Upper lobe of left lung (tissue), 6 donors: Measurements from ENCODE around the gene SYTL1. TPM values are rescaled to one million over a fixed set of nuclear protein-coding genes. Genes with fewer than 3 reads are reported as not detected.

ENCODE experiments used
- ATAC-seq, 2 donors: fragments of 200-7000 bp; cut with Tn5 transposase; one replicate each; pipeline ENCODE4 v1.9.1; 2022; ENCODE audit warnings: mild to moderate bottlenecking in 2 of 2, moderate library complexity in 2 of 2; ENCODE audit not compliant: low FRiP score in 2 of 2
- DNase-seq, 2 donors: peaks; one replicate each; pipeline ENCODE4 v3.0.0-alpha.2; 2019 to 2020
- H3K27ac ChIP-seq, 4 donors: fragments of 200-600 bp; sonication (generic); one replicate each; pipeline ENCODE4 v1.5.1; 2016 to 2019
- H3K27me3 ChIP-seq, 4 donors: fragments of 200-600 bp; sonication (generic); one replicate each; pipeline ENCODE4 v1.5.1; 2017 to 2019
- H3K36me3 ChIP-seq, 4 donors: fragments of 200-600 bp; sonication (generic); one replicate each; pipeline ENCODE4 v1.5.1; 2016 to 2019
- H3K4me1 ChIP-seq, 4 donors: fragments of 200-600 bp; sonication (generic); one replicate each; pipeline ENCODE4 v1.5.1; 2018 to 2019
- H3K4me3 ChIP-seq, 4 donors: fragments of 200-600 bp; sonication (generic); one replicate each; pipeline ENCODE4 v1.5.1; 2017 to 2019; ENCODE audit warnings: mild to moderate bottlenecking in 2 of 4, moderate library complexity in 1 of 4
- H3K9me3 ChIP-seq, 4 donors: fragments of 200-600 bp; sonication (generic); one replicate each; pipeline ENCODE4 v1.5.1; 2018 to 2019
- EP300 ChIP-seq, 4 donors: sonication (generic); formaldehyde crosslinking; IDR thresholded peaks; one replicate each; pipeline ENCODE4 v1.5.1; 2017; ENCODE audit warnings: antibody characterized with exemption in 4 of 4, control low read depth in 2 of 4
- POLR2A ChIP-seq, 4 donors: fragments of 450-650 bp; IDR thresholded peaks; one replicate each; pipeline ENCODE4 v1.5.1; 2016 to 2017; ENCODE audit warnings: antibody characterized with exemption in 4 of 4, mild to moderate bottlenecking in 2 of 4
- POLR2AphosphoS5 ChIP-seq, 2 donors: sonication (generic); formaldehyde crosslinking; IDR thresholded peaks; one replicate each; pipeline ENCODE4 v1.5.1; 2017; ENCODE audit warnings: antibody characterized with exemption in 2 of 2
- WGBS, 2 donors: methylation state at CpG; one replicate each; pipeline ENCODE4 v1.1.5; 2017 to 2018; 5-methylcytosine and 5-hydroxymethylcytosine counted together
- total RNA-seq, 6 donors: library from RNA; depleted of rRNA in 4 of 6; stranded (reverse); fragments of >200 nt in 4 of 6; gene quantifications; one replicate each; pipeline versions ENCODE4 v1.1.0 to v1.2.1, GENCODE V29; 2016 to 2021
- TF ChIP-seq, protein P1 (sequence below), 6 experiments: fragments of 450-650 bp in 4 of 6; fragments of 200-600 bp in 2 of 6; sonication (generic) in 2 of 6; IDR thresholded peaks; one replicate each; pipeline ENCODE4 v1.5.1; 2016 to 2019; ENCODE audit warnings: antibody characterized with exemption in 6 of 6
- donor health status: DM: no; HTN: no; CAD: no; lungs with moderate emphysema.
- donor health status: DM: no; HTN: yes; CAD: no; lungs with severe emphysema.

Gene SYTL1
- total RNA-seq, 6 donors from 2014 or later = 28.7 to 74.4 (median 44.1) TPM

DNA sequence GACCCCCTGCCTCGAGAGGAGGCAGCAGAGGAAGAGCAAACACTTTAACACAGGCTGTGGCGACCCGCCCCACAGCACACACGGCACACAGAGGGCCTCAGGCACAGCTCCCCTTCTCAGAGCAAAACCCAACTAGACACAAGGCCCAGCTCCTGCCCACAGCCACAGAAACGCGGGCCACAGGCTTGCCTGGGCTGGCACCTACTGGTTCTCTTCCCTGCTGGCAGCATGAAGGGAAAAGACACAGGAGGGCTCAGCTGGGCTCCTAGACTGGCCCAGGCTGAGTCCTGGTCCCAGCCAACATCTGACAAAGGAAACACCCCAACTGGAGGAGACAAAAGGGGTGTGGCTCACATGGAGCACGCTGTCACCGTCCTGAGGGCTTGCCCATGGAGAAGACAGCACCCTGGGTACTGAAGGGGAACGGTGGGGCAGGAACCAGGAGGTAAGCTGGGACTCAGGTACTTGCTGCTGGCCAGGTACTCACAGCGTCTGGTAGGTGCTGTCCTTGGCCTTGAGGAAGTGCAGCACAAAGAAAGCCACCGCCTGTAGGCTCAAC is 37.8 kb downstream of the SYTL1 start:
- WGBS, 2 donors = 50 to 67% methylated on average over 7 to 8 of the region's 11 CpGs
- Histone ChIP-seq H3K27ac (peak overlapping the region in 2 of 4 donors; percentile 4 to 72), H3K36me3 (no peaks in the 10 kb centered on the region), H3K4me3 (no peak overlapping the region), H3K4me1 (peaks cover 13 to 39% (median 28%) of the 10 kb centered on the region in 4 donors), H3K27me3 (no peaks in the 10 kb centered on the region), H3K9me3 (no peaks in the 10 kb centered on the region)
- TF ChIP-seq, protein P1, sequence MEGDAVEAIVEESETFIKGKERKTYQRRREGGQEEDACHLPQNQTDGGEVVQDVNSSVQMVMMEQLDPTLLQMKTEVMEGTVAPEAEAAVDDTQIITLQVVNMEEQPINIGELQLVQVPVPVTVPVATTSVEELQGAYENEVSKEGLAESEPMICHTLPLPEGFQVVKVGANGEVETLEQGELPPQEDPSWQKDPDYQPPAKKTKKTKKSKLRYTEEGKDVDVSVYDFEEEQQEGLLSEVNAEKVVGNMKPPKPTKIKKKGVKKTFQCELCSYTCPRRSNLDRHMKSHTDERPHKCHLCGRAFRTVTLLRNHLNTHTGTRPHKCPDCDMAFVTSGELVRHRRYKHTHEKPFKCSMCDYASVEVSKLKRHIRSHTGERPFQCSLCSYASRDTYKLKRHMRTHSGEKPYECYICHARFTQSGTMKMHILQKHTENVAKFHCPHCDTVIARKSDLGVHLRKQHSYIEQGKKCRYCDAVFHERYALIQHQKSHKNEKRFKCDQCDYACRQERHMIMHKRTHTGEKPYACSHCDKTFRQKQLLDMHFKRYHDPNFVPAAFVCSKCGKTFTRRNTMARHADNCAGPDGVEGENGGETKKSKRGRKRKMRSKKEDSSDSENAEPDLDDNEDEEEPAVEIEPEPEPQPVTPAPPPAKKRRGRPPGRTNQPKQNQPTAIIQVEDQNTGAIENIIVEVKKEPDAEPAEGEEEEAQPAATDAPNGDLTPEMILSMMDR (IDR thresholded peaks at IDR 0.05) = no peak
- TF ChIP-seq POLR2A (IDR thresholded peaks at IDR 0.05) (no peak), POLR2AphosphoS5 (IDR thresholded peaks at IDR 0.05) (no peak), EP300 (IDR thresholded peaks at IDR 0.05) (no peak)
- DNase-seq (peak in 1 of 2 donors; percentile 61), ATAC-seq (no peak)

DNA sequence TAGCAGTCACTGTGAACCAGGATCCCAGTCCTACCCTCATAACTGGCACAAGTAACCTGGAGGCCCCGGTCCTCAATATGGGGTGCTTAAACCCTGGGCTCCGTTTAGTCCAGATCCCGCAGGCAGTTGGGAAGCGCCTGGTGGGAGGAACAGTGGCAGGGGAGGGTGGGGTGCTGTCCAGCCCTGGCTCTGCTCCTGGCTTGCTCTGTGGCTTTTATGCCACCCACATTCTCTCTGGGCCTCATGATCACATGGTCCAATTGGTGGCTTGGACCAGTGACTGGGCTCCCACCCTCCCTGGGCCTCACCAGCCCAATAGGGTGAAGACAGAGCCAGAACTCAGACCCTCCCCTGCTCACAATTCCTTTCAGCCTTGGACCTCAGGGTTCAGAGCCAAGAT is 38.4 kb downstream of the SYTL1 start:
- 84 to 100% methylated on average over 1 to 4 of the region's 4 CpGs for WGBS, 2 donors
- DNase-seq (no peak), ATAC-seq (no peak)
- Histone ChIP-seq H3K27me3 (no peaks in the 10 kb centered on the region), H3K36me3 (no peaks in the 10 kb centered on the region), H3K27ac (peak overlapping the region in 2 of 4 donors; percentile 4 to 72), H3K4me1 (peaks cover 13 to 39% (median 27%) of the 10 kb centered on the region in 4 donors), H3K9me3 (no peaks in the 10 kb centered on the region), H3K4me3 (no peak overlapping the region)
- TF ChIP-seq POLR2A (IDR thresholded peaks at IDR 0.05) = no peak
- TF ChIP-seq POLR2AphosphoS5 (IDR thresholded peaks at IDR 0.05) = no peak
- TF ChIP-seq, protein P1 (IDR thresholded peaks at IDR 0.05) = no peak
- TF ChIP-seq EP300 (IDR thresholded peaks at IDR 0.05) = no peak

DNA sequence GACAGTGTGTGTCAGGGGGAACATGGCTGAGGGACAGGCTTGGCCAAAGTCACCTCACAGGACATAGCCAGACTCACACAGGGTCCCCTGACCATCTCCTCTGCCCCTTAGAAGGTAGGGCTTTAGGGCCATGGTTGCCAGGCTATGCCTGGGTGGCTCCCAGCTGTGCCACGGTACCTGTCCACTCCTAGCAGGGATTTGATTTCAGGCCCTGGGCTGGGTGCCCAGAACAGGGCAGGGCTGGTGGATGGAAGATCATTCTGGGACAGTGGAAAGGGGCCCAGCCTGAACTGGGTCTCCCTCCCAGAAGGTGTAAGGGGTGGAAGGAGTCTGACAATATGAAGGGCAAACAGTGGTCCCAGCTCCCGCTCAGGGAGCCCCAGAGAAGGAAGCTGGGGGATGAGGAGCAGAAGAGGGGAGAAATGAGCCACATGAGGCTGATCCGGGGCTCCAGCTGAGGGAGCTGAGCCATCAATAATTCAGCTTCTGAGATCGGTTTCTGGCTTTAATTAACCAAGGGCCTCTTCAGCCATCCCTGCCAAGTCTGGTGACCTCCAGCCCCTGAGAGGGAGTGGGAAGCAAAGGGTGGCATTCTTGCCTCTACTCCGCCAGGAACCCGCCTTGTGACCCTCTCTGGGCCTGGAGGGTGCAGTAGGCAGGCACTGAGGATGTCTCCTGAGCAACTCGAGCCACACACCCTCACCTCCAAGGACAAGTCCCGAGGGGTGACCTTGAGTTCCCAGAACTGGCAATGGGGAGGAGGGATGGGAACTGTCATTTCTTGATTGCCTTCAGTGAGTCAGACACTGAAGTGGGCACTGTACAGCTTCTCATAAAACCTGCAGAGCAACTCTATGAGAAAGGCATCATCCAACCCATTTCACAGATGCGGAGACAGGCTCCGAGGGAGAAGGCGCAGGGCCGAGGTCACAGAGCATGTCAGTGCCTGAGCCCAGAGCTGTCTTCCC is 39.2 kb downstream of the SYTL1 start:
- Histone ChIP-seq H3K36me3 (no peaks in the 10 kb centered on the region), H3K27me3 (no peaks in the 10 kb centered on the region), H3K27ac (peak overlapping the region in 2 of 4 donors; percentile 4 to 72), H3K9me3 (no peaks in the 10 kb centered on the region), H3K4me3 (no peak overlapping the region), H3K4me1 (peaks cover 13 to 36% (median 24%) of the 10 kb centered on the region in 4 donors)
- DNase-seq (no peak), ATAC-seq (peak in 1 of 2 donors; percentile 4)
- WGBS, 2 donors = 82 to 85% methylated on average over 6 to 12 of the region's 12 CpGs
- no peak for TF ChIP-seq POLR2A (IDR thresholded peaks at IDR 0.05)
- TF ChIP-seq EP300 (IDR thresholded peaks at IDR 0.05) = no peak
- no peak for TF ChIP-seq POLR2AphosphoS5 (IDR thresholded peaks at IDR 0.05)
- TF ChIP-seq, protein P1 (IDR thresholded peaks at IDR 0.05) = no peak

DNA sequence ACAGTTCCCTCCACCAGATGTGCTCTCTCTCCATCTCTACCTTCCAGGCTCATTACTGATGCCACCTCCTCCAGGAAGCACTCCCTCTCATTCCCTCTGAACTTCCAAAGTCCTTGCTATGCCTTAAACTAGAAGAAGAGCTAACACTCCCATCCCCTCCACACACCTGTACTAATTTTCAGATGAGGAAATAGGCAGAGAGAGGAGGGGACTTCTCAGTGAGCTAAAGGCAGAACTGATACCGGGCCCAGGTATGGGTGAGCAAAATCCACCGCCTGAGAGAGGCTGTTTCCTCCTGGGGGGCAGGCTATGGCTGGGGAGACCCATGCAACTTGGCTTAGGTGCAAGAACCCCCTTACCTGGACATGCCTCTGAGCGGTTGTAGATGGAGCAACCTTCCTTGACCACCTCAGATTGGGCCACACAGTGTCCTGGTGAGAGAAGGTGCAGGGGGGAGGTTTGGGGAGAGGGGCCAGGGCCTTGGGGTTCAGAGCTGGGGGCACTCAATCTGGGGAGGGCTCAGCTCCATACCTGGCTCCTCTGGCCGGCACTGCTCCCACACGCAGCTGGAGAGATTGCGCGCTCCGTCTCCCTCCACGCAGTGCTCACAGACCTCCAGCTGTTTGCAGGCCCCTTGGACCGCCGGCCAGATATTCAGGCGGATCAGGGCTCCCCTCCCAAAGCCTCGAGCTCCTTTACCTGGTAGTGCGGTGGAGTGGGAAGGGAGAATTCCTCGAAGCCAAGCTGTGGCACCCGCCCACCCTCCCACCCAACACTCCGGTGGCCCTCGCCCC is 40.3 kb downstream of the SYTL1 start:
- no peaks in the 10 kb centered on the region for H3K27me3 ChIP-seq
- no peak for TF ChIP-seq POLR2AphosphoS5 (IDR thresholded peaks at IDR 0.05)
- TF ChIP-seq, protein P1 (IDR thresholded peaks at IDR 0.05) = no peak
- no peak for TF ChIP-seq EP300 (IDR thresholded peaks at IDR 0.05)
- TF ChIP-seq POLR2A (IDR thresholded peaks at IDR 0.05) = no peak
- H3K4me1 ChIP-seq = peaks cover 13 to 28% (median 21%) of the 10 kb centered on the region in 4 donors
- DNase-seq (peak in 1 of 2 donors; percentile 42), ATAC-seq (no peak)
- WGBS, 2 donors = 86 to 92% methylated on average over 10 to 17 of the region's 18 CpGs
- no peaks in the 10 kb centered on the region for H3K9me3 ChIP-seq
- H3K4me3 ChIP-seq = peak overlapping the region in 2 of 4 donors; percentile 35 to 41
- H3K36me3 ChIP-seq = no peaks in the 10 kb centered on the region
- no peak overlapping the region for H3K27ac ChIP-seq
